Renal cortex interstitium (tissue), 11 donors: ENCODE results near the gene KIF16B. TPM values are rescaled to one million over a fixed set of nuclear protein-coding genes. Genes with fewer than 3 reads are reported as not detected.

ENCODE experiments used
- DNase-seq, 11 donors: peaks; one replicate each; pipeline ENCODE4 v3.0.0-alpha.2; 2013; ENCODE audit warnings: low read depth in 9 of 11, low spot score in 4 of 11; ENCODE audit errors: extremely low read depth in 1 of 11
- polyA plus RNA-seq, 3 donors: library from polyadenylated mRNA; unstranded; fragments of 120-200 nt; gene quantifications; one replicate each; pipeline ENCODE4 v1.2.1, GENCODE V29; 2013; ENCODE audit not compliant: insufficient read length in 3 of 3

KIF16B gene
- polyA plus RNA-seq, 3 donors, result 21.7 to 24.2 (median 22.8) TPM

- no peak for DNase-seq
Observed at GRCh38 chr20:16498526-16499253, 74.6 kb downstream of the KIF16B start.

GRCh38 chr20:16497896-16498295, 75.4 kb downstream of the KIF16B start:
- no peak for DNase-seq

GRCh38 chr20:16493486-16493885, 79.8 kb downstream of the KIF16B start:
- DNase-seq, result no peak

GRCh38 chr20:16491294-16491905, 81.8 kb downstream of the KIF16B start:
- DNase-seq, result no peak

GRCh38 chr20:16490696-16491095, 82.6 kb downstream of the KIF16B start:
- DNase-seq, result no peak

GRCh38 chr20:16488616-16489015, 84.6 kb downstream of the KIF16B start:
- DNase-seq, result no peak

GRCh38 chr20:16488086-16488485, 85.2 kb downstream of the KIF16B start:
- no peak for DNase-seq

- no peak for DNase-seq
Observed at GRCh38 chr20:16486532-16486931, 86.7 kb downstream of the KIF16B start.

GRCh38 chr20:16485401-16485800, 87.8 kb downstream of the KIF16B start:
- no peak for DNase-seq

- no peak for DNase-seq
Observed at GRCh38 chr20:16483024-16483423, 90.2 kb downstream of the KIF16B start.

- DNase-seq, result no peak
Observed at GRCh38 chr20:16481977-16482376, 91.3 kb downstream of the KIF16B start.

- no peak for DNase-seq
Observed at GRCh38 chr20:16479666-16480065, 93.6 kb downstream of the KIF16B start.

- DNase-seq, result no peak
Observed at GRCh38 chr20:16477632-16478031, 95.6 kb downstream of the KIF16B start.

GRCh38 chr20:16476032-16476431, 97.2 kb downstream of the KIF16B start:
- peak; percentile 23 to 59 (median 38) for DNase-seq

- peak in 2 of 11 donors; percentile 3 to 18 for DNase-seq
Observed at GRCh38 chr20:16475225-16475624, 98.0 kb downstream of the KIF16B start.

- DNase-seq, result no peak
Observed at GRCh38 chr20:16474363-16474762, 98.9 kb downstream of the KIF16B start.

GRCh38 chr20:16472045-16472872, 101.0 kb downstream of the KIF16B start:
- no peak for DNase-seq

GRCh38 chr20:16469395-16469905, 103.8 kb downstream of the KIF16B start:
- DNase-seq, result no peak

GRCh38 chr20:16462711-16463110, 110.5 kb downstream of the KIF16B start:
- no peak for DNase-seq
